GM23338 (cell line): Measurements from ENCODE around the gene PRSS50. TPM values are rescaled to one million over a fixed set of nuclear protein-coding genes. Genes with fewer than 3 reads are reported as not detected.
"Not testable (repeated sequence)": the region's sequence is repeated elsewhere in the genome, so short reads cannot be mapped to it uniquely, and the experiment has no call there.

Source experiments
- ATAC-seq: fragments of 200-7000 bp; cut with Tn5 transposase; 3 replicates; pipeline ENCODE4 v1.9.1; 2020
- DNase-seq: peaks from one replicate; pipeline ENCODE4 v3.0.0-alpha.2; 2015; ENCODE audit warnings: low spot score
- H2AFZ ChIP-seq: fragments of 200-600 bp; sonication (generic); 2 replicates; pipeline ENCODE4 v1.8.0; 2016; ENCODE audit warnings: antibody characterized with exemption, mild to moderate bottlenecking, moderate library complexity
- H3F3A ChIP-seq: fragments of 200-600 bp; sonication (generic); replicated peaks from 2 replicates; pipeline ENCODE4 v1.8.0; 2017; ENCODE audit warnings: antibody characterized with exemption, mixed run types, low read depth
- H3K27ac ChIP-seq: fragments of 200-600 bp; sonication (generic); 2 replicates; pipeline ENCODE4 v1.6.1; 2016; ENCODE audit warnings: low read depth
- H3K27me3 ChIP-seq: fragments of 200-600 bp; sonication (generic); 2 replicates; pipeline ENCODE4 v1.8.0; 2016; ENCODE audit warnings: mild to moderate bottlenecking, mixed run types, moderate library complexity; ENCODE audit not compliant: insufficient read depth
- H3K36me3 ChIP-seq: fragments of 200-600 bp; sonication (generic); 2 replicates; pipeline ENCODE4 v1.8.0; 2016; ENCODE audit warnings: mild to moderate bottlenecking; ENCODE audit not compliant: insufficient read depth
- H3K4me1 ChIP-seq: fragments of 200-600 bp; sonication (generic); 2 replicates; pipeline ENCODE4 v1.8.0; 2016; ENCODE audit warnings: mild to moderate bottlenecking, moderate library complexity; ENCODE audit not compliant: insufficient read depth
- H3K4me2 ChIP-seq: fragments of 200-600 bp; sonication (generic); 2 replicates; pipeline ENCODE4 v1.7.1; 2017; ENCODE audit warnings: mixed run types
- H3K4me3 ChIP-seq: fragments of 200-600 bp; sonication (generic); 2 replicates; pipeline ENCODE4 v1.6.1; 2016; ENCODE audit warnings: mixed run types
- H3K79me2 ChIP-seq: fragments of 200-600 bp; sonication (generic); replicated peaks from 2 replicates; pipeline ENCODE4 v1.8.0; 2017; ENCODE audit warnings: mild to moderate bottlenecking; ENCODE audit not compliant: insufficient read depth
- H3K9me2 ChIP-seq: fragments of 200-600 bp; sonication (generic); 2 replicates; pipeline ENCODE4 v1.8.0; 2017; ENCODE audit not compliant: insufficient read depth
- H4K20me1 ChIP-seq: fragments of 200-600 bp; sonication (generic); replicated peaks from 2 replicates; pipeline ENCODE4 v1.8.0; 2017; ENCODE audit warnings: mild to moderate bottlenecking; ENCODE audit not compliant: insufficient read depth
- H3K27ac Mint-ChIP-seq: 2 replicates; pipeline ENCODE4 v1.8.0; 2020; ENCODE audit warnings: inconsistent platforms, mild to moderate bottlenecking, moderate library complexity, mixed read lengths
- H3K27me3 Mint-ChIP-seq: 3 replicates; pipeline ENCODE4 v1.8.0; 2022; ENCODE audit warnings: low read depth, mild to moderate bottlenecking, moderate library complexity, mixed read lengths, inconsistent platforms; ENCODE audit not compliant: insufficient read depth, poor library complexity
- H3K36me3 Mint-ChIP-seq: 3 replicates; pipeline ENCODE4 v1.8.0; 2021; ENCODE audit warnings: low read depth, mild to moderate bottlenecking, inconsistent platforms, moderate library complexity, mixed read lengths
- H3K4me1 Mint-ChIP-seq: 3 replicates; pipeline ENCODE4 v1.8.0; 2020; ENCODE audit warnings: mild to moderate bottlenecking, inconsistent platforms, mixed read lengths
- H3K4me3 Mint-ChIP-seq: 3 replicates; pipeline ENCODE4 v1.8.0; 2021; ENCODE audit warnings: moderate library complexity, mild to moderate bottlenecking, inconsistent platforms, mixed read lengths
- H3K9me3 Mint-ChIP-seq: 3 replicates; pipeline ENCODE4 v1.8.0; 2020; ENCODE audit warnings: moderate library complexity, mild to moderate bottlenecking, inconsistent platforms, mixed read lengths
- EZH2 ChIP-seq: fragments of 200-600 bp; sonication (generic); IDR thresholded peaks from one replicate; pipeline ENCODE4 v1.8.0; 2017; ENCODE audit warnings: antibody characterized with exemption, mild to moderate bottlenecking, low read depth; ENCODE audit not compliant: unreplicated experiment
- JUNB ChIP-seq: IDR thresholded peaks from one replicate; pipeline ENCODE4 v1.6.1; 2016; ENCODE audit warnings: antibody characterized with exemption; ENCODE audit not compliant: unreplicated experiment
- NANOG ChIP-seq: IDR thresholded peaks from 2 replicates; pipeline ENCODE4 v1.6.1; 2016; ENCODE audit warnings: antibody characterized with exemption, borderline replicate concordance
- POLR2AphosphoS5 ChIP-seq: IDR thresholded peaks from 2 replicates; pipeline ENCODE4 v1.6.1; 2016; ENCODE audit warnings: antibody characterized with exemption, low read depth
- ZNF114 ChIP-seq: fragments of 250-450 bp; sonication (Bioruptor Pico); IDR thresholded peaks from 2 replicates; pipeline ENCODE4 v1.5.0; 2020; ENCODE audit warnings: mild to moderate bottlenecking, moderate library complexity
- polyA plus RNA-seq: library from polyadenylated mRNA; unstranded; fragments of >200 nt; fragmentation: Nextera tagmentation; extraction: Ambion mirVana; gene quantifications from 2 replicates; pipeline ENCODE4 v1.2.1, GENCODE V29; 2016
- total RNA-seq: library from RNA; depleted of rRNA; stranded (reverse); fragments of >200 nt; shearing (Covaris generic); gene quantifications from 2 replicates; pipeline ENCODE4 v1.2.3, GENCODE V29; 2014
- TF ChIP-seq, protein P1 (sequence below): IDR thresholded peaks from 2 replicates; pipeline ENCODE4 v1.6.1; 2016; ENCODE audit warnings: antibody characterized with exemption
- TF ChIP-seq, protein P2 (sequence below), 2 experiments: fragments of 200-600 bp in 1 of 2; sonication (generic) in 1 of 2; conservative IDR thresholded peaks; 2 replicates each; pipeline versions ENCODE4 v1.5.1 to v1.6.1; 2016 to 2017; ENCODE audit warnings: antibody characterized with exemption in 2 of 2, low read depth in 2 of 2, mild to moderate bottlenecking in 2 of 2, moderate library complexity in 1 of 2
- TF ChIP-seq, protein P3 (sequence below): IDR thresholded peaks from one replicate; pipeline ENCODE4 v1.6.1; 2018; ENCODE audit warnings: antibody characterized with exemption; ENCODE audit not compliant: unreplicated experiment
- TF ChIP-seq, protein P4 (sequence below): fragments of 250-450 bp; sonication (Bioruptor Pico); IDR thresholded peaks from 2 replicates; pipeline ENCODE4 v1.5.0; 2020; ENCODE audit warnings: mild to moderate bottlenecking, moderate library complexity

Gene PRSS50
- total and polyA plus RNA-seq, 2 experiments from 2014 or later = 0.60 to 1.5 TPM

DNA sequence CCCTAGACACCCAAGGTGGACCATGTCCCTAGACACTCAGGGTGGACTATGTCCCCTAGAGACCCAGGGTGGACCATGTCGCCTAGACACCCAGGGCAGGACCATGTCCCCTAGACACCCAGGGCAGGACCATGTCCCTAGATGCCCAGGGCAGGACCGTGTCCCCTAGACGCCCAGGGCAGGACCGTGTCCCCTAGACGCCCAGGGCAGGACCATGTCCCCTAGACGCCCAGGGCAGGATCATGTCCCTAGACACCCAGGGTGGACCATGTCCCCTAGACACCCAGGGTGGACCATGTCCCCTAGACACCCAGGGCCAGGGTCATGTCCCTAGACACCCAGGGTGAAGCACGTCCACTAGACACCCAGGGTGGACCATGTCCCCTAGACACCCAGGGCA, 13.3 kb downstream of the PRSS50 start:
- DNase-seq, H3K79me2 ChIP-seq, H2AFZ ChIP-seq, H3K27ac ChIP-seq, H3K9me2 ChIP-seq, H3K4me2 ChIP-seq, ATAC-seq, H3K27ac Mint-ChIP-seq, H3K4me3 ChIP-seq, H3K36me3 ChIP-seq, H3K9me3 Mint-ChIP-seq, H3K4me1 ChIP-seq, H3K4me3 Mint-ChIP-seq, H4K20me1 ChIP-seq, H3K36me3 Mint-ChIP-seq, H3F3A ChIP-seq: not testable (repeated sequence)
- H3K27me3 Mint-ChIP-seq = peaks cover 21% of the 10 kb centered on the region
- peaks cover 23% of the 10 kb centered on the region for H3K27me3 ChIP-seq
- H3K4me1 Mint-ChIP-seq = peaks cover 12% of the 10 kb centered on the region; the same call in 2 of the 3 replicates

DNA sequence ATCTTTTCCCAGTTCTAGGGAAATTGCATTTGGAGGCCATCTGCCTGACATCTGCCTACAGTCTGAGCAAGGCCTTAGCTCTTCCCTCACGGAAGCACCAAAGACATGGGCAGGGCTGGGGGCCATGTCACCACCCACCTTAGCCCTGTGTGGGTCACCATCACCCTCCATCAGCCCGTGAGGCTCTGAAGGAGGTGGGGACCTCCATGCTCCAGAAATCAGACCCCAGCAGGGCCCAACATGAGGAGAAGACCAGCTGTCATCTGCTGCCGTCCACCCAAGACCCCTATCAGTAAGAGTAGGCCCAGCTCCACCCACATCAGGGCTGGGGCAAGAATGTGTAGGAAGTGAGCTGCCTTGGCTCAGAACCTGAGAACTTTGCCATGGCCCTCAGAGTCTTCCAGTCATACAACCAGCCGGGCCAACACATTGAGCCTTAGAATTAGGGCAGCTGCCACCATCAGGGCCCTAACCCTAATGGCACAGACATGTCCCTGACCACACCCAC, 14.6 kb downstream of the PRSS50 start:
- no peaks in the 10 kb centered on the region for H3K36me3 Mint-ChIP-seq
- H3K4me1 ChIP-seq = peaks cover 4% of the 10 kb centered on the region; the same call in 1 of the 2 replicates
- DNase-seq = no peak
- TF ChIP-seq, protein P1, sequence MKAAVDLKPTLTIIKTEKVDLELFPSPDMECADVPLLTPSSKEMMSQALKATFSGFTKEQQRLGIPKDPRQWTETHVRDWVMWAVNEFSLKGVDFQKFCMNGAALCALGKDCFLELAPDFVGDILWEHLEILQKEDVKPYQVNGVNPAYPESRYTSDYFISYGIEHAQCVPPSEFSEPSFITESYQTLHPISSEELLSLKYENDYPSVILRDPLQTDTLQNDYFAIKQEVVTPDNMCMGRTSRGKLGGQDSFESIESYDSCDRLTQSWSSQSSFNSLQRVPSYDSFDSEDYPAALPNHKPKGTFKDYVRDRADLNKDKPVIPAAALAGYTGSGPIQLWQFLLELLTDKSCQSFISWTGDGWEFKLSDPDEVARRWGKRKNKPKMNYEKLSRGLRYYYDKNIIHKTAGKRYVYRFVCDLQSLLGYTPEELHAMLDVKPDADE = no peak
- no peak for TF ChIP-seq ZNF114 (CRISPR knock-in tag)
- TF ChIP-seq, protein P2, sequence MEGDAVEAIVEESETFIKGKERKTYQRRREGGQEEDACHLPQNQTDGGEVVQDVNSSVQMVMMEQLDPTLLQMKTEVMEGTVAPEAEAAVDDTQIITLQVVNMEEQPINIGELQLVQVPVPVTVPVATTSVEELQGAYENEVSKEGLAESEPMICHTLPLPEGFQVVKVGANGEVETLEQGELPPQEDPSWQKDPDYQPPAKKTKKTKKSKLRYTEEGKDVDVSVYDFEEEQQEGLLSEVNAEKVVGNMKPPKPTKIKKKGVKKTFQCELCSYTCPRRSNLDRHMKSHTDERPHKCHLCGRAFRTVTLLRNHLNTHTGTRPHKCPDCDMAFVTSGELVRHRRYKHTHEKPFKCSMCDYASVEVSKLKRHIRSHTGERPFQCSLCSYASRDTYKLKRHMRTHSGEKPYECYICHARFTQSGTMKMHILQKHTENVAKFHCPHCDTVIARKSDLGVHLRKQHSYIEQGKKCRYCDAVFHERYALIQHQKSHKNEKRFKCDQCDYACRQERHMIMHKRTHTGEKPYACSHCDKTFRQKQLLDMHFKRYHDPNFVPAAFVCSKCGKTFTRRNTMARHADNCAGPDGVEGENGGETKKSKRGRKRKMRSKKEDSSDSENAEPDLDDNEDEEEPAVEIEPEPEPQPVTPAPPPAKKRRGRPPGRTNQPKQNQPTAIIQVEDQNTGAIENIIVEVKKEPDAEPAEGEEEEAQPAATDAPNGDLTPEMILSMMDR (conservative IDR thresholded peaks at IDR 0.05; ENCODE audit: low read depth in 2 of 2) = no peak
- no peak for TF ChIP-seq EZH2
- TF ChIP-seq JUNB = no peak
- TF ChIP-seq, protein P3, sequence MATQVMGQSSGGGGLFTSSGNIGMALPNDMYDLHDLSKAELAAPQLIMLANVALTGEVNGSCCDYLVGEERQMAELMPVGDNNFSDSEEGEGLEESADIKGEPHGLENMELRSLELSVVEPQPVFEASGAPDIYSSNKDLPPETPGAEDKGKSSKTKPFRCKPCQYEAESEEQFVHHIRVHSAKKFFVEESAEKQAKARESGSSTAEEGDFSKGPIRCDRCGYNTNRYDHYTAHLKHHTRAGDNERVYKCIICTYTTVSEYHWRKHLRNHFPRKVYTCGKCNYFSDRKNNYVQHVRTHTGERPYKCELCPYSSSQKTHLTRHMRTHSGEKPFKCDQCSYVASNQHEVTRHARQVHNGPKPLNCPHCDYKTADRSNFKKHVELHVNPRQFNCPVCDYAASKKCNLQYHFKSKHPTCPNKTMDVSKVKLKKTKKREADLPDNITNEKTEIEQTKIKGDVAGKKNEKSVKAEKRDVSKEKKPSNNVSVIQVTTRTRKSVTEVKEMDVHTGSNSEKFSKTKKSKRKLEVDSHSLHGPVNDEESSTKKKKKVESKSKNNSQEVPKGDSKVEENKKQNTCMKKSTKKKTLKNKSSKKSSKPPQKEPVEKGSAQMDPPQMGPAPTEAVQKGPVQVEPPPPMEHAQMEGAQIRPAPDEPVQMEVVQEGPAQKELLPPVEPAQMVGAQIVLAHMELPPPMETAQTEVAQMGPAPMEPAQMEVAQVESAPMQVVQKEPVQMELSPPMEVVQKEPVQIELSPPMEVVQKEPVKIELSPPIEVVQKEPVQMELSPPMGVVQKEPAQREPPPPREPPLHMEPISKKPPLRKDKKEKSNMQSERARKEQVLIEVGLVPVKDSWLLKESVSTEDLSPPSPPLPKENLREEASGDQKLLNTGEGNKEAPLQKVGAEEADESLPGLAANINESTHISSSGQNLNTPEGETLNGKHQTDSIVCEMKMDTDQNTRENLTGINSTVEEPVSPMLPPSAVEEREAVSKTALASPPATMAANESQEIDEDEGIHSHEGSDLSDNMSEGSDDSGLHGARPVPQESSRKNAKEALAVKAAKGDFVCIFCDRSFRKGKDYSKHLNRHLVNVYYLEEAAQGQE = no peak
- no peak for TF ChIP-seq POLR2AphosphoS5
- TF ChIP-seq NANOG = no peak
- TF ChIP-seq, protein P4, sequence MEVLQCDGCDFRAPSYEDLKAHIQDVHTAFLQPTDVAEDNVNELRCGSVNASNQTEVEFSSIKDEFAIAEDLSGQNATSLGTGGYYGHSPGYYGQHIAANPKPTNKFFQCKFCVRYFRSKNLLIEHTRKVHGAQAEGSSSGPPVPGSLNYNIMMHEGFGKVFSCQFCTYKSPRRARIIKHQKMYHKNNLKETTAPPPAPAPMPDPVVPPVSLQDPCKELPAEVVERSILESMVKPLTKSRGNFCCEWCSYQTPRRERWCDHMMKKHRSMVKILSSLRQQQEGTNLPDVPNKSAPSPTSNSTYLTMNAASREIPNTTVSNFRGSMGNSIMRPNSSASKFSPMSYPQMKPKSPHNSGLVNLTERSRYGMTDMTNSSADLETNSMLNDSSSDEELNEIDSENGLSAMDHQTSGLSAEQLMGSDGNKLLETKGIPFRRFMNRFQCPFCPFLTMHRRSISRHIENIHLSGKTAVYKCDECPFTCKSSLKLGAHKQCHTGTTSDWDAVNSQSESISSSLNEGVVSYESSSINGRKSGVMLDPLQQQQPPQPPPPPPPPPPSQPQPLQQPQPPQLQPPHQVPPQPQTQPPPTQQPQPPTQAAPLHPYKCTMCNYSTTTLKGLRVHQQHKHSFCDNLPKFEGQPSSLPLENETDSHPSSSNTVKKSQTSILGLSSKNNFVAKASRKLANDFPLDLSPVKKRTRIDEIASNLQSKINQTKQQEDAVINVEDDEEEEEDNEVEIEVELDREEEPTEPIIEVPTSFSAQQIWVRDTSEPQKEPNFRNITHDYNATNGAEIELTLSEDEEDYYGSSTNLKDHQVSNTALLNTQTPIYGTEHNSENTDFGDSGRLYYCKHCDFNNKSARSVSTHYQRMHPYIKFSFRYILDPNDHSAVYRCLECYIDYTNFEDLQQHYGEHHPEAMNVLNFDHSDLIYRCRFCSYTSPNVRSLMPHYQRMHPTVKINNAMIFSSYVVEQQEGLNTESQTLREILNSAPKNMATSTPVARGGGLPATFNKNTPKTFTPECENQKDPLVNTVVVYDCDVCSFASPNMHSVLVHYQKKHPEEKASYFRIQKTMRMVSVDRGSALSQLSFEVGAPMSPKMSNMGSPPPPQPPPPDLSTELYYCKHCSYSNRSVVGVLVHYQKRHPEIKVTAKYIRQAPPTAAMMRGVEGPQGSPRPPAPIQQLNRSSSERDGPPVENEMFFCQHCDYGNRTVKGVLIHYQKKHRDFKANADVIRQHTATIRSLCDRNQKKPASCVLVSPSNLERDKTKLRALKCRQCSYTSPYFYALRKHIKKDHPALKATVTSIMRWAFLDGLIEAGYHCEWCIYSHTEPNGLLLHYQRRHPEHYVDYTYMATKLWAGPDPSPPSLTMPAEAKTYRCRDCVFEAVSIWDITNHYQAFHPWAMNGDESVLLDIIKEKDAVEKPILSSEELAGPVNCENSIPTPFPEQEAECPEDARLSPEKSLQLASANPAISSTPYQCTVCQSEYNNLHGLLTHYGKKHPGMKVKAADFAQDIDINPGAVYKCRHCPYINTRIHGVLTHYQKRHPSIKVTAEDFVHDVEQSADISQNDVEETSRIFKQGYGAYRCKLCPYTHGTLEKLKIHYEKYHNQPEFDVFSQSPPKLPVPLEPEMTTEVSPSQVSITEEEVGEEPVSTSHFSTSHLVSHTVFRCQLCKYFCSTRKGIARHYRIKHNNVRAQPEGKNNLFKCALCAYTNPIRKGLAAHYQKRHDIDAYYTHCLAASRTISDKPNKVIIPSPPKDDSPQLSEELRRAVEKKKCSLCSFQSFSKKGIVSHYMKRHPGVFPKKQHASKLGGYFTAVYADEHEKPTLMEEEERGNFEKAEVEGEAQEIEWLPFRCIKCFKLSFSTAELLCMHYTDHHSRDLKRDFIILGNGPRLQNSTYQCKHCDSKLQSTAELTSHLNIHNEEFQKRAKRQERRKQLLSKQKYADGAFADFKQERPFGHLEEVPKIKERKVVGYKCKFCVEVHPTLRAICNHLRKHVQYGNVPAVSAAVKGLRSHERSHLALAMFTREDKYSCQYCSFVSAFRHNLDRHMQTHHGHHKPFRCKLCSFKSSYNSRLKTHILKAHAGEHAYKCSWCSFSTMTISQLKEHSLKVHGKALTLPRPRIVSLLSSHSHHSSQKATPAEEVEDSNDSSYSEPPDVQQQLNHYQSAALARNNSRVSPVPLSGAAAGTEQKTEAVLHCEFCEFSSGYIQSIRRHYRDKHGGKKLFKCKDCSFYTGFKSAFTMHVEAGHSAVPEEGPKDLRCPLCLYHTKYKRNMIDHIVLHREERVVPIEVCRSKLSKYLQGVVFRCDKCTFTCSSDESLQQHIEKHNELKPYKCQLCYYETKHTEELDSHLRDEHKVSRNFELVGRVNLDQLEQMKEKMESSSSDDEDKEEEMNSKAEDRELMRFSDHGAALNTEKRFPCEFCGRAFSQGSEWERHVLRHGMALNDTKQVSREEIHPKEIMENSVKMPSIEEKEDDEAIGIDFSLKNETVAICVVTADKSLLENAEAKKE (CRISPR knock-in tag) = no peak

More for the DNA sequence above, 14.6 kb downstream of the PRSS50 start:
- H3F3A ChIP-seq = no peaks in the 10 kb centered on the region
- no peaks in the 10 kb centered on the region for H3K9me3 Mint-ChIP-seq
- H3K4me1 Mint-ChIP-seq = peaks cover 12% of the 10 kb centered on the region; the same call in 2 of the 3 replicates
- H3K9me2 ChIP-seq = no peaks in the 10 kb centered on the region
- H3K4me2 ChIP-seq = no peak overlapping the region
- H3K27me3 ChIP-seq = peaks cover 23% of the 10 kb centered on the region
- H3K27ac Mint-ChIP-seq = no peak overlapping the region
- ATAC-seq = no peak
- no peaks in the 10 kb centered on the region for H4K20me1 ChIP-seq
- H3K4me3 ChIP-seq = no peak overlapping the region
- no peaks in the 10 kb centered on the region for H3K36me3 ChIP-seq
- H2AFZ ChIP-seq = no peak overlapping the region
- H3K27me3 Mint-ChIP-seq = peaks cover 21% of the 10 kb centered on the region
- no peak overlapping the region for H3K27ac ChIP-seq
- no peak overlapping the region for H3K4me3 Mint-ChIP-seq
- H3K79me2 ChIP-seq = no peaks in the 10 kb centered on the region
